ES-I3 (cell line): ENCODE data around the gene BAMBI.
"Not testable (repeated sequence)": the region's sequence is repeated elsewhere in the genome, so short reads cannot be mapped to it uniquely, and the experiment has no call there.

Source experiments
- H3K36me3 ChIP-seq: 2 replicates; pipeline ENCODE4 v1.6.1; 2013; ENCODE audit warnings: mild to moderate bottlenecking, low read length, control low read depth, moderate library complexity; ENCODE audit not compliant: insufficient read depth
- H3K4me1 ChIP-seq: 2 replicates; pipeline ENCODE4 v1.6.1; 2013; ENCODE audit warnings: mild to moderate bottlenecking, control low read depth, low read length; ENCODE audit not compliant: insufficient read depth
- H3K9ac ChIP-seq: 2 replicates; pipeline ENCODE4 v1.6.1; 2013; ENCODE audit warnings: low read depth, mild to moderate bottlenecking, low read length, moderate library complexity
- H3K9me3 ChIP-seq: 2 replicates; pipeline ENCODE4 v1.6.1; 2013; ENCODE audit warnings: mild to moderate bottlenecking, low read length, moderate library complexity; ENCODE audit not compliant: control insufficient read depth, insufficient read depth

Gene BAMBI, protein sequence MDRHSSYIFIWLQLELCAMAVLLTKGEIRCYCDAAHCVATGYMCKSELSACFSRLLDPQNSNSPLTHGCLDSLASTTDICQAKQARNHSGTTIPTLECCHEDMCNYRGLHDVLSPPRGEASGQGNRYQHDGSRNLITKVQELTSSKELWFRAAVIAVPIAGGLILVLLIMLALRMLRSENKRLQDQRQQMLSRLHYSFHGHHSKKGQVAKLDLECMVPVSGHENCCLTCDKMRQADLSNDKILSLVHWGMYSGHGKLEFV

DNA sequence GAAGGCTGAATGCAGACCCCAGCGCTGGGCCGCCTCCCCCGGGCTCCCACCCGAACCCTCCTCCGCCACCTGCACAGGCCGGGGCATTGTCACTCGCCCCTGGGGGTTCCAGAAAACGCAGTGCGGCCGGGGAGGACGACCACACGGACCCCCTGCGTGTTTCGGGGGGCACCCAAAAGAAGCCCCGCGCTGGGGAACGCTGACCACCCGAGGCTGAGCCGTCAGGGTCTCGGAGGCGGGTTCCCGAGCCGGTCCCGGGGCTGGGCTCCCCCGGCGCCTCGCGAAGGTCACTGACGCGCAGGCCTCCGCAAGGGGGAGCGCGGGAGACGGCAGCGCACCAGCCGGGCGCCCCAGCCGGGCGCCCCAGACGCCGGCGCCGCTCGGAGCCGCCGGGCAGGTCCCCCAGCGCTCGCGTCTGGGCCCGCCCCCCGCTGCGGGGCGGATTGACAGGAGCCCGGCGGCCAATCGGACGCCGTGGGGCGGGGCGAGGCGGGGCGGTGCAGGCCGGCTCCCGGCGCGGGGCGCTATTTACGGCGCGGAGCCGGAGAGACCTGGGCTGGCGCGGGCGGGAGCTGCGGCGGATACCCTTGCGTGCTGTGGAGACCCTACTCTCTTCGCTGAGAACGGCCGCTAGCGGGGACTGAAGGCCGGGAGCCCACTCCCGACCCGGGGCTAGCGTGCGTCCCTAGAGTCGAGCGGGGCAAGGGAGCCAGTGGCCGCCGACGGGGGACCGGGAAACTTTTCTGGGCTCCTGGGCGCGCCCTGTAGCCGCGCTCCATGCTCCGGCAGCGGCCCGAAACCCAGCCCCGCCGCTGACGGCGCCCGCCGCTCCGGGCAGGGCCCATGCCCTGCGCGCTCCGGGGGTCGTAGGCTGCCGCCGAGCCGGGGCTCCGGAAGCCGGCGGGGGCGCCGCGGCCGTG, at the start of gene BAMBI:
Gene BAMBI, plus strand, starts transcription at position 554 of the 920 bp plus-strand sequence. CDS start 377 bp downstream, outside the sequence.
- H3K9ac ChIP-seq, result peak within 1 kb of the TSS; percentile 74

DNA sequence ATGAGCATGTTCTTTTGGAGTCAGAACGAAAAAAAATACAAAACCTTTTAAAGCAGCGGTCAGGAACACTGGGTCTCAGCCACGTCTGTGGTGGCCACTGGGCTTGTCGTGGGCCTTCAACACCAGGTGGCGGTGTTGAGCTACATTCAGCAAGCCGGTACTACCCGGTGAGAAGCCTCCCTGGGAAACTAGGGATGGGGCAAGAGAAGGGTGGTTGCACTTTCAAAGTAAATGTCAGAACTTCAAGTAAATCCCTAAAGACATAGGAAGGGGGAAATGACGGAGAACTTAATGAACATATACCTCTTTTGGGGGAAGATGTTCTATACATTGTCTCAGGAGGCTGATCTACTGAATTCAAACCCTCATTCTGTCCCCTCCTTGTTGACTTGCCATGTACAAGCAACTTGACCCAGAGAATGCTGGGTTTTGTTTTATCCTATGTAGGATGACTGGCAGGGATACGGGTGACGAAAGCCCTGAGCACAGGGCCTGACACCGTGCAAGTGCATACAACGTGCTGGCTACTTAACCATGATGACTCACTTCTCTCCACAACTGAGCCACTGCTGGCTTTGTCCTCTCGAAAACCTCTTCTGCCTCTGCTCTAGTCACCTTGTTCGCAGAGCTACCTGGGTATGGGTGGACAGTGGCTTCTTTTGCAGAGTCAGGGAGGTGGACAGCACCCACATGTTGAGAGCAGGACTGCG, 49.0 kb upstream of the BAMBI start:
- Histone ChIP-seq H3K4me1 (peaks cover 5% of the 10 kb centered on the region; the same call in 1 of the 2 replicates), H3K9ac (no peak overlapping the region; the same call in 1 of the 2 replicates), H3K36me3 (no peaks in the 10 kb centered on the region), H3K9me3 (no peaks in the 10 kb centered on the region)

More for the DNA sequence above, at the start of gene BAMBI:
- no peaks in the 10 kb centered on the region for H3K4me1 ChIP-seq
- no peaks in the 10 kb centered on the region for H3K36me3 ChIP-seq
- no peaks in the 10 kb centered on the region for H3K9me3 ChIP-seq

DNA sequence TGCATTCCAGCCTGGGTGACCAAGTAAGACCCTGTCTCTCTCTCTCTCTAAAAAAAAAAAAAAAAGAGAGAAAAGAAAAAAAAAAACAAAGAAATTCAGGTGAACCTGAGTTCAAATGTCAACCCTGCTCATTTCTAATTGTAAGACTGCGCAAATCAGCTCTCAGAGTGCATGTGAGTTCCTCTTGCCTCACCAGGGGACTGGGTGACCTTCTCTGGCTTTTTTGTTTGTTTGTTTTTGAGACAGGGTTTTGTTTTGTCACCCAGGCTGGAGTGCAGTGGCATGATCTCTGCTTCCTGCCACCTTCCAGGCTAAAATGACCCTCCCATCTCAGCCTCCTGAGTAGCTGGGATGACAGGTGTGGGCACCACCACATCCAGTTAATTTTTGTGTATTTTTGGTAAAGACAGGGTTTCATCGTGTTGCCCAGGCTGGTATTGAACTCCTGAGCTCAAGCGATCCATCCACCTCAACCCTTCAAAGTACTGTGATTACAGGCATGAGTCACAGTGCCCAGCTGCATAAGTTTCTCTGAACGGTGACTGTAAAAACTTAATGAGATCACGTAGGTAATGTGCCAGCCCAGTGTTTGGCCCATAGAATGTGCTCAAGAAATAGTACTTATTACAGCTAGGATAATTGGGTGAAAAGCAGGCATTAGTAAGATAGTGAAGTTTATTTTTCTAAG, 45.3 kb upstream of the BAMBI start:
- no peak overlapping the region for H3K9ac ChIP-seq

DNA sequence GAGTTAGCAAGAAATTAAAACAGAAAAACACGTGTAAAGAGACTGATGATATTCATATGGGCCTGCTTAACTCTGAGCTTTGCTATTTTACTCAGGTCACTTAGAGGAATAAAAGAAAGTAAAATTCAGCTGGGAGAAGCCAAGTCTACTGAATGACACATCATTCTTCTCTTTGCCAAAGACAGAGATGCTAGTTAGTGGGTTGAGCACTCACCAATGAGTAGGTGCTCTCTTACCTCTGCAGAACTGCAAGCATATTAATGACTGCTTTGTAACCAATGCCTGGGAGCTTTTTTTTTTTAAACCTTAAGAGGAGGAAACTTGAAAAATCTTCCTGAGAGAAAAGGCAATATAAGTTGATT, 44.8 kb upstream of the BAMBI start:
- Histone ChIP-seq H3K9ac (no peak overlapping the region), H3K4me1 (peaks cover 5% of the 10 kb centered on the region; the same call in 1 of the 2 replicates), H3K36me3 (no peaks in the 10 kb centered on the region), H3K9me3 (no peaks in the 10 kb centered on the region)

More for the DNA sequence above, 45.3 kb upstream of the BAMBI start:
- Histone ChIP-seq H3K9me3 (no peaks in the 10 kb centered on the region), H3K36me3 (no peaks in the 10 kb centered on the region), H3K4me1 (peaks cover 5% of the 10 kb centered on the region; the same call in 1 of the 2 replicates)

DNA sequence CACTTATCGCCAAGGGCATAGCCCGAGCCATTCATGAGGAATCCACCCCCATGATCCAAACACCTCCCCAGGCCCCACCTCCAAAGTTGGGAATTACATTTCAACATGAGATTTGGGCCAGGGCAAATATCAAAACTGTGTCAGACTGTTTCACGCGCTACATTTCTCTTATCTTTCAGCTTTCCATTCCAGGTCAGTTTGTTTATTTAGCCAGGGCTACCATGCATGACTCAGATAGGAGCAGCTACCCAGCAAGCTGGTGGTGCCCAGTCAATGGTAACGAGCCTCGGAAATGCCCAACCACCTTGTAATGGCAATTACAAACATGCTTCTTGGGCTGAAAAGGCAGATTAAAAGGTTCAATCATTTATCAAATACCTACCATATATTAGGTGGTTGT, 43.6 kb upstream of the BAMBI start:
- no peaks in the 10 kb centered on the region; the same call in 1 of the 2 replicates for H3K4me1 ChIP-seq
- no peaks in the 10 kb centered on the region for H3K36me3 ChIP-seq
- H3K9ac ChIP-seq, result no peak overlapping the region
- H3K9me3 ChIP-seq, result no peaks in the 10 kb centered on the region

DNA sequence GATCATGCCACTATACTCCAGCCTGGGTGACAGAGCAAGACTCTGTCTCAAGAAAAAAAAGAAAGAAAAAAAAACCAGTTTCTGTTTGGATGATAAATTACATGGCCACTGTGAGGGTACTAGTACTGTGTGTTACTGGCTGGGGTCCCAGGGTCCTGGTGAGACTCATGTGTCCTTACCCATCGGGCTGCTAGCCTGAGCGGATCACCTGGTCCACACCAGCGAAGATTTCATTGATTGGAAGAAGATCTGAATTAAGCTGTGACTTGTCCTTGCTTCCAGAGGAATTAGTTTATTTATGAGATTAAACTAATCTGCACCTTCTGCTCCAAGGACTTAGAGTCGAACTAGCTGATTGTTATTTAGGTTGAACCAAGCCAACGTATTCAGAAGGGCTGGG, 40.0 kb upstream of the BAMBI start:
- Histone ChIP-seq H3K36me3 (no peaks in the 10 kb centered on the region), H3K9me3 (no peaks in the 10 kb centered on the region), H3K4me1 (no peaks in the 10 kb centered on the region), H3K9ac (no peak overlapping the region)

DNA sequence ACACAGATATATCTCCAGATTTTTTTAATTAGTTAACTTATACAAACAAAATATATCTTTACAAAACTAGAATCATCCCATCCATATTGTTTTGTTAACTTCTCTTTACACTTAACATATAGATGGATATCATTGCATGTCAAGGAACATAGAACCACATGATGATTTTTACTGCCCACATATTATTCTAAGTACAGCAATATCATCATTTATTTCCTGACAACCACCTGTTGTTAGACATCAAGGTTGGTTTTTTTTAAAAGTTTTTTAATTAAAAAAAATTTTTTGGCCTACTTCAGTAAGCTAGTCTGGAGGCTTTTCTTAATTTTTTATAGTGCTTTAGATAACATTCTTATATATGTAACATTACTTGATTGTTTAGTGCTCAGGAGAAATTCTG, 38.9 kb upstream of the BAMBI start:
- Histone ChIP-seq H3K4me1 (no peaks in the 10 kb centered on the region), H3K36me3 (no peaks in the 10 kb centered on the region), H3K9ac (no peak overlapping the region), H3K9me3 (no peaks in the 10 kb centered on the region)

DNA sequence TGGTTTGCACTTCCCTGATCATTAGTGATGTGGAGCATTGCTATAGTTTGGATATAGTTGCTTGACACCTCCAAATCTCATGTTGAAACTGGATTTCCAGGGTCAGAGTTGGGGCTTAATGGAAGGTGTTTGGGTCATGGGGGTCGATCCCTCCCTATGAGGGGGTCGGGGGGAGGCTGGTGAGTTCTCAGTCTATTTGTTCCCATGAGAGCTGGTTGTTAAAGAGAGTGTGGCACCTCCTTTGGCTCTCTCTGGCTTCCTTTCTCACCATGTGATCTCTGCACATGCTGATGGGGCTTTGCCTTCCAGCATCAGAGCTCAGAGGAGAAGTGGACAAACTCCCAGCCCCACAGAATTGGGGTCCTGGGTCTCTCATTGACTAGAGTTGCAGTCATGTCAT, 36.8 kb upstream of the BAMBI start:
- no peaks in the 10 kb centered on the region for H3K36me3 ChIP-seq
- no peak overlapping the region for H3K9ac ChIP-seq
- no peaks in the 10 kb centered on the region for H3K4me1 ChIP-seq
- no peaks in the 10 kb centered on the region for H3K9me3 ChIP-seq

DNA sequence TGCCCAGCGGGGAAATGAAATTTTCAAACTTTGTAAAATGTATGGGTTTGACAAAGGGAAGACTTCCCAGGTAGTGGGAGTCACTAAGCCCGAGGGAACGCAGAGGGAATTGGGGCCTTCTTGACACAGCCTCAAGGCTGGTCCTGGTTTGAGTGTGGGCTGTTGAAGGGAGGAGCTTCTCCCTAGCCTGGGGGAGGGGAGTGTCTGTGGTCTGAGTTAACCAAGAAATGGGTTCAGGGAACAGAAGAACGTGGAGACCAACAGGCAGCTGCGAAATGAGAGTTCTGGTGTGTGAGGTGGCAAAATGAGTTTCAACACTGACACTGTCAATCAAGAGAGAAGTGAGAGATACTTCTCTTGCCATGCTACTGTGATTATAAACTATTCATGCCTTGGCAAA, 32.7 kb upstream of the BAMBI start:
- no peaks in the 10 kb centered on the region for H3K4me1 ChIP-seq
- H3K9ac ChIP-seq, result no peak overlapping the region
- no peaks in the 10 kb centered on the region; the same call in 1 of the 2 replicates for H3K9me3 ChIP-seq
- no peaks in the 10 kb centered on the region; the same call in 1 of the 2 replicates for H3K36me3 ChIP-seq

DNA sequence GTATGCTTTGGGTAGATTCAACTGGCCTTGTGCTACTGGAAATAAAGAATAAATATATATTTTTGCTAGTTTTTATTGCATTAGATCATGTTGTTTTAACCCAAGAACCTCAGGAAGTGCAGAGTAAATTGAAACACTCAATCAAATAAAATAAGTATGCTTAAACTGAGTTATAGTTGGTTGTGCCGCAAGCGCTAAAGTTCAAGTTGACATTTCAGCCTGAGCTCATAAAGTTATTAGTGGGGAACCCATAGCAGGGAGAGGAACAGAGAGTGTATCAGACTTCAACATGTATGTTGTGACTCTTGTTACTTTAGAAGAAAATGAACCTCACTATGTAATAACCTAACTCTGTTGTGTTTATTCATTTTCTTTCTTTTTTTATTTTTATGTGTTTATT, 25.2 kb upstream of the BAMBI start:
- H3K36me3 ChIP-seq, result no peaks in the 10 kb centered on the region; the same call in 1 of the 2 replicates
- no peaks in the 10 kb centered on the region; the same call in 1 of the 2 replicates for H3K9me3 ChIP-seq
- no peak overlapping the region for H3K9ac ChIP-seq
- no peaks in the 10 kb centered on the region for H3K4me1 ChIP-seq

DNA sequence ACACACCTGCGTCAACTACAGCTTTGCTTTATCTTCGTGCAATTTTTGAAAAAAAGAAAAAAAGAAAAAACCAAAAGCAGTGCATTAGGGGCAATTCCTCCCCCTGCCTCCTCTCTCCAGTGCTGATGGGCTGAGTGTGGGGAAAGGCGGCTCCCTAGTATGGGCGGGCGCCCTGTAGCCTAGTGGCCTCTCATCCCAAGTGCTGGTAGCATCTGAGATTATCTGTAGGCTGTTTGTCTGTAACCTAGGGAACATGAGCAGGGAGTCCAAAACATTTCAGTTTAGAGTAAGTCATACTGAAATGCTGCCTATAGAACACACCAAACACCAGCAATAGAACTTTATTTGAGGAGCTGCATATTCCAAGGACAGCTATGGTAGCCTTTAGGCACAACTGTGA, 24.6 kb upstream of the BAMBI start:
- no peaks in the 10 kb centered on the region; the same call in 1 of the 2 replicates for H3K9me3 ChIP-seq
- H3K4me1 ChIP-seq, result no peaks in the 10 kb centered on the region
- no peak overlapping the region for H3K9ac ChIP-seq
- no peaks in the 10 kb centered on the region; the same call in 1 of the 2 replicates for H3K36me3 ChIP-seq

DNA sequence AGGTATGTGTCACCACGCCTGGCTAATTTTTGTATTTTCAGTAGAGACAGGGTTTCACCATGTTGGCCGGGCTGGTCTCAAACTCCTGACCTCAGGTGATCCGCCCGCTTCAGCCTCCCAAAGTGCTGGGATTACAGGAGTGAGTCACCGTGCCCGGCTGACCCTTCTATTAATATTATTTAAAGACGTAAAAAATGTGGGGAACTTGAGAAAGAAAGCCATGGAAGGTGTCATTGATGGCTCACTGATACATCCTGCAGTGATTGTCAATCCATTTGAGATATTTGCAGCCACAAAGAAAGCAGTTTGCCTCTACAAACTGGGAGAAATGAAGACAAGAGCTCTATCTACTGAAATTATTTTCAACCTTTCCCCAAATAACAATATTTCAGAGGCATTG, 18.5 kb upstream of the BAMBI start:
- H3K9ac ChIP-seq, H3K4me1 ChIP-seq, H3K36me3 ChIP-seq, H3K9me3 ChIP-seq: not testable (repeated sequence)

DNA sequence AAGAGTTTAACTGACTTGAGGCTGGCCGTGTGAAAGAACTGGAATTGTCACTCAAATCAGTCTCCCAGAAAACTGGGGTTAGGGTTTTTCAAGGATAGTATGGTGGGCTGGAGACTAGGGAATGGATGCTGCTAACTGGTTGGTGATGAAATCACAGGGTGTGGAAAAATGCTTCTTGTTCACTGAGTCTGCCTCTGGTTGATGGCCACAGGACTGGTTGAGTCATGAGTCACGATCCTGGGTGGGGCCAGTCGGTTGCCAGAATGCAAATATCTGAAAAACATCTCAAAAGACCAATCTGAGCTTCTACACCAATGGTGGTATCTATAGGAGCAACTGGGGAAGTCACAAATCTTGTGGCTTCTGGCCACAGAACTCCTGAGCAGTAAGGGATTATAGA, 16.3 kb upstream of the BAMBI start:
- H3K9ac ChIP-seq, result no peak overlapping the region
- H3K36me3 ChIP-seq, result no peaks in the 10 kb centered on the region
- H3K4me1 ChIP-seq, result no peaks in the 10 kb centered on the region
- no peaks in the 10 kb centered on the region for H3K9me3 ChIP-seq
